ENCODE results near the gene XRCC5.
"Not testable (repeated sequence)": the region's sequence is repeated elsewhere in the genome, so short reads cannot be mapped to it uniquely, and the experiment has no call there.

Gene XRCC5

DNA sequence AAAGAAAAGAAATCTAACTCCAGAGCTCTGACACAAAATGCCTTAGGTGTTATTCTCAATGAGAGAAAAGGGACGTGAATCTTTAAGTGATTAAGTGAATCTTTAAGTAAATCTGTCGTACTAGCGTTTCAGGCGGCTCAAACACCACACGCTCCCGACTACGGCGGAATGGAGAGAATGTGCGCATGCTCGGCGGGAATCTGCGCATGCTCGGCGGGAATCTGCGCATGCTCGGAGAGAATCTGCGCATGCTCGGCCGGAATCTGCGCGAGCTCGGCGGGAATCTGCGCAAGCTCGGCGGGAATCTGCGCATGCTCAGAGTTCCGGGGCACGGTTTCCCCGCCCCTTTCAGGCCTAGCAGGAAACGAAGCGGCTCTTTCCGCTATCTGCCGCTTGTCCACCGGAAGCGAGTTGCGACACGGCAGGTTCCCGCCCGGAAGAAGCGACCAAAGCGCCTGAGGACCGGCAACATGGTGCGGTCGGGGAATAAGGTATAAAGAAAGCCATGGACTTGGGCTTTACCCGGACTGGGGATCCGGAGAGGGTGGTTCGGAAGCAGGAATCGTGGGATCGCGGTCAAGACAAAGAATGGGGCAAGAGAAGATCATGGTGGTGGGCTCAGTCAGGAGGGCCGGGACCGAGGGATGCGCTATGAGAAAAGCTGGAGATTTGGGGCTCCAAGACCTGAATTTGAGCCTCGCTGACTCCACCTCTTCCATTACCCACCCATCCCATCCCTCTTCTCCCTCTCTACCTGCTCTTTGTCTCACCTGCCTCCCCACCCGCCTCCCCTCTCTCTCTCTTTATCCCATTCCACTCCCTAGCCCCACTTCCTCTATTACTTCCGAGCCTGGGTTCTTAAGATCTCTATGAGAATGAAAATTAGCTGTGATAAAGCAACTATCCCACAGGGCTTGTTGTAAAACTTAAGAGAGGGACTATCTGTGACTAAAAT lies at the start of gene XRCC5:
TSS of gene XRCC5 (plus strand) at position 382 of the 955 bp plus-strand sequence. CDS start at position 471, 89 bp downstream.
- in situ Hi-C loops (cut with HindIII; ENCODE audit: low sequenced_read_pairs) = no loop called here

DNA sequence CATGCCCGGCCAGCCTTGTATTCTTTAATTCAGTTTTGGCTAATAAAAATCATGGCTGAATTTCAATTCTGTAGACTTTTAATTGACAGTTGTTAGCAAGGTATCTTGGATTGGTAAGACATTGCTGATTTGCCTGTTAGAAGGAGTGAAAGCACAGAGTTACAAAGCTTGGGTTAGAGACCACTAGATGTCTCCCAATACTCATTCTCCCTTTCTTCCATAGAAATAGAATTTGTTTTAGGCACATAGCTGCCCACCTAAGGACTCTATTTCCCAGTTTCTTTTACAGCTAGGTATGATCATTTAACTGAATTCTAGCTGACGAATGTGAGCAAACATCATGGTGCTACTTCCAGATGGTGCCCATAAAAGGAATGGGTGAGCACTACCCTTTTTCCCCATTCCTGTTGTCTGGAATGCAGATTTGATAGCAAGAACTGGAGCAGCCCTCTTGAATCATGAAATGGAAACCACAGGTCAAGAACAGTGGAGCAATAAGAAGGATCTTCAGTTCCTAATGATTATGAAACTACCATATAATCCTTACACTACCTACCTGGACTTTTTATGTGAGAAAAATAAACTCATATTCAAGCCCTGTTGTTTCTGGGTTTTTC lies 45.0 kb upstream of the XRCC5 start:
- in situ Hi-C loops (cut with HindIII; ENCODE audit: low sequenced_read_pairs) = no loop called here

DNA sequence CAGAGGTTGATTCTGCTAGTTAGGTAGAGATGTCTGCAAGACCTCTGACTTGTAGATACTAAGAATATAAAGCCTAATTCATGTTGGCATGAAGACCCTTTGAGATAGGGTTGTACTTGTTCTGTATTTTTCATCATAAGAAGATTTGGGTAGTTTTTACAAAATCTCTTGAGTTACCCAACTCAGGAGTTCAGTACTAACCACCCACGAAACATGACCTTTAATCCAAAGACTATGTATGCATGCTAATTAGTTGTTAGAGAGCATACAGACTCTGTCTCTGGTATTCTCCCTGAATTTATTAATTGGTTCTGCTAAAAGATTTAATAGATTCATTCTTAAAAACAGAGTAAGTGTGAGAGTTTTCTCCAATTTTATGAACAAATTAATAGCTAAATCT lies 44.5 kb upstream of the XRCC5 start:
- in situ Hi-C loops (cut with HindIII; ENCODE audit: low sequenced_read_pairs) = no loop called here

- in situ Hi-C loops (cut with HindIII; ENCODE audit: low sequenced_read_pairs) = no loop called here
Observed at GRCh38 chr2:216066230-216066629, 42.9 kb upstream of the XRCC5 start.

- in situ Hi-C loops (cut with HindIII; ENCODE audit: low sequenced_read_pairs) = no loop called here
Observed at GRCh38 chr2:216069028-216069427, 40.1 kb upstream of the XRCC5 start.

DNA sequence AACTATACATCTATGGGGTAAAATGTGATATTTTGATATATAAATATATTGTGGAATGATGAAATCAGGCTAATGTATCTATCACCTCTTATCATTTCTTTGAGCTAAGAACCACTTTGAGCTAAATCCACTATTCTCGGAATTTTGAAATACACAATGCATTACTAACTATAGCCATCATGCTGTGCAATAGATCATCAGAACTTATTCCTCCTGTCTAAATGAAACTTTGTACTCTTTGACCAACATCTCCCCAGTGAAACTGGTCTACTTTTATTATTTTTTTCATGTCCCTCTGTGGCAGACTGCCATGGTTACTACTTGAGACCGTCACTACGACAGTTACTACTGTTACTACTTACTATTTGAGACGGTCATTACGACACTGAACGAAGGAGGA lies 39.0 kb upstream of the XRCC5 start:
- in situ Hi-C loops (cut with HindIII; ENCODE audit: low sequenced_read_pairs) = no loop called here

GRCh38 chr2:216071111-216071851 lies 37.9 kb upstream of the XRCC5 start:
- in situ Hi-C loops (cut with HindIII; ENCODE audit: low sequenced_read_pairs) = no loop called here

DNA sequence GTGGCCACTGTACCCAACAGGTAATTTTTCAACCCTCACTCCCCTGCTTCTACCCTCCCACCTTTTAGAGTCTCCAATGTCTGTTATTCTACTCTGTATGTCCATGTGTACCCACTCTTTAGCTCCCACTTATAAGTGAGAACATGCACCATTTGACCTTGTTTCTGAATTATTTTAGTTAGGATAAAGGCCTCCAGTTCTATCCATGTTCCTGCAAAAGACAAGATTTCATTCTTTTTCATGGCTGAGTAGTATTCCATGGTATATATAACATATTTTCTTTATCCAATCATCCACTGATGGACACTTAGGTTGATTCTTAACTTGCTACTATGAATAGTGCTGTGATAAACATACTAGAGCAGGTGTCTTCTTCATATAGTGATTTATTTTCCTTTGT lies 36.7 kb upstream of the XRCC5 start:
- in situ Hi-C loops (cut with HindIII; ENCODE audit: low sequenced_read_pairs) = no loop called here

GRCh38 chr2:216073773-216074172 lies 35.4 kb upstream of the XRCC5 start:
- in situ Hi-C loops (cut with HindIII; ENCODE audit: low sequenced_read_pairs) = no loop called here

GRCh38 chr2:216074380-216074779 lies 34.8 kb upstream of the XRCC5 start:
- in situ Hi-C loops (cut with HindIII; ENCODE audit: low sequenced_read_pairs) = no loop called here

- in situ Hi-C loops (cut with HindIII; ENCODE audit: low sequenced_read_pairs) = no loop called here
Observed at GRCh38 chr2:216074794-216075193, 34.4 kb upstream of the XRCC5 start.

DNA sequence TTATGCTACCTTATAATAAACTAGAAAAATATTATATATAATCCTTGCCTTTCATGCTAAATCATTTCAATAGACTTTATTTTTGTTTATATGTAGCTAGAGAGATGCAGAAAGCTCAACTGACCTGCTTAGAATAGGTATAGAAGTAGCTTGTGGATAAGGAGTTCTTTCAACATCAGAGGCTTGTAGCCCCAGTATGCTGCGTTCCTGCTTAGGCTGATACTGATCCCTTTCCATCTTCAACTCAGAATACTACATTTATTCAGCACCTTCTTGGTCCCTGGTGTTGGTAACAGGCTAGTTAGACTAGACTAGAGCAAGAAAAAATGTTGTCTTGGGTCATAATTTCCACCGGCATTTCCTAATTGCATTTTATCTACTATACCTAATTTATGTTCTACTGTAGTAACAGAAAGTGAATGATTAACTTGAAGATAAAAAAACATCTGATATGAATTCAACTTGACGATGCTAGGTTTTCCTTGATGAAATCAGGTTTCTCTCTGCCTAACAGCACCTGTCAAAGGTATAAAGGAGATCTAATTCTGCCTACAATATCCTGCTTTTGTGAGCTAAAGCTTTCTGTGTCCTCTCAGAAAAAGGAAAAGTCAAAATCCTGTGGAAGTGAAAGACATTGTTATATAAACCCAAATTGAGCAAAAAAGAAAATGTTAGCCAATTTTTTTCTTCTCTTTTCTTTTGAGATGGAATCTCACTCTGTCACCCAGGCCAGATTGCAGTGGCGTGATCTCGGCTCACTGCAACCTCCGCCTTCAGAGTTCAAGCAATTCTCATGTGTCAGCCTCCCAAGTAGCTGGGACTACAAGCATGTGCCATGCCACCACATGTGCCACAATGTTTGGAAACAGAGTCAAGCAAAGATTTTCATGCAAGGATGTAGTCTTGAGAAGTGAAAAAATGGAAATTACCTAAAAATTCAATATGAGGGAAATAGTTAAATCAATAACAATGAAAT lies 33.4 kb upstream of the XRCC5 start:
- in situ Hi-C loops (cut with HindIII; ENCODE audit: low sequenced_read_pairs) = no loop called here

- in situ Hi-C loops (cut with HindIII; ENCODE audit: low sequenced_read_pairs) = no loop called here
Observed at GRCh38 chr2:216078776-216079175, 30.4 kb upstream of the XRCC5 start.

DNA sequence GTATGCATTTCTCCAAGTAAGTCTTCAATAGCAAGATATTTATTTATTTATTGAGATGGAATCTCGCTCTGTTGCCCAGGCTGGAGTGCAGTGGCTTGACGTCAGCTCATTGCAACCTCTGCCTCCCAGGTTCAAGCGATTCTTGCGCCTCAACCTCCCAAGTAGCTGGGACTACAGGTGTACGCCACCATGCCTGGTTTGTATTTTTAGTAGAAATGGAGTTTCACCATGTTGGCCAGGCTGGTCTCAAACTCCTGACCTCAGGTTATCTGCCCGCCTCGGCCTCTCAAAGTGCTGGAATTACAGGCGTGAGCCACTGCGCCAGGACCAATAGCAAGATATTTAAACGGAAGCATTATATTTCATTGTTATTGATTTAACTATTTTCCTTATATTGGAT lies 29.1 kb upstream of the XRCC5 start:
- in situ Hi-C loops (cut with HindIII; ENCODE audit: low sequenced_read_pairs) = not testable (repeated sequence)

DNA sequence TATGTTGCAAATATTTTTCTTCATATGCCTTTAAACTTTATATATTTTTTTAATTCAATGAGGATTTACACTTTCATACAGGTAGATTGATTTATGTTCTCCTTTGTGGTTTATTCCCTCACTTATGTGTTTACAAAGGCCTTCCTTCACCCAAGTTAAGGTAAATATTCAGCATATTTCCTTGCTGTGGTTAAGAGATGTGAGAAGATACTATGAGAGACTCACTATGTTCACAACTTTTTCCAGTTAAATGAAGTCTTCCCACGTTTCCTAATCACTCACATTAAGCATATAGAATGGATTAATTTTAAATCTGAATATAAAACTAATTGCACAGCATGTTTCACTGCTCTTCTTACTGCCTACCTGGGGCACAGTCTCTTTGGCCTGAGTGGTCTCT lies 28.1 kb upstream of the XRCC5 start:
- in situ Hi-C loops (cut with HindIII; ENCODE audit: low sequenced_read_pairs) = no loop called here

DNA sequence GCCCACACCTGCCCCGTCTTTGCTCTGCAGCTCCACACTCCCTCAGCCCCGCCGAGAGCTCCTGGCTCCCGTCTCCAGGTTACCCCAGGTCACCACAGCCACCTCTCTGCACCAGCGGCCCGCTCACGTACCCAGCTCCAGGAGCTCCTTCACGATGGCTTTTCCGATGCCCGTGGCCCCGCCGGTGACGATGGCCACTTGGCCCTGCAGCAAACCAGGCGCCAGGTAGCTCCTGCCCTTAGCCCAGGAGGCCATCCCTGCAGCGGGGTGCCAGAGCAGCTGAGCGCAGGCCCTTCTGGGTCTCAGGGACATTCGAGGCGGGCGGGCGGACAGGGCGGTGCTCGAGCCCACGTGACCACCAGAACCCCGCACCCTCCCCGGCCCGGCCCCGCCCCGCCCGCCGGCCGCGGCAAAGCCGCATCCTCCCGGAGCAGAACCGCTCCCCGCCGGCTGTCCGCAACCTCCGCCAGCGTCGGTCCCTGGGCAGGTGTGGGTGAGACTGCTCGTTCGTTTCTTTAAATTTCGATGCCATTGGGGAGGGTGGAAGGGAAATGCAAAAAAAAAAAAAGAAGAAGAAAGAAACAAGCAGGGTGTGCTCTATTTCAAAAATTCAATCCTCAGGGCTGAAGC lies 27.5 kb upstream of the XRCC5 start, which contains the start of the genes PECR and TMEM169:
TSS of gene PECR (minus strand) at position 323 of the 630 bp plus-strand sequence. CDS start at position 255, 68 bp downstream.
TSS of gene TMEM169 (plus strand) at position 433 of the 630 bp plus-strand sequence. CDS start 14,045 bp downstream, outside the sequence.
- in situ Hi-C loops (cut with HindIII; ENCODE audit: low sequenced_read_pairs) = no loop called here

DNA sequence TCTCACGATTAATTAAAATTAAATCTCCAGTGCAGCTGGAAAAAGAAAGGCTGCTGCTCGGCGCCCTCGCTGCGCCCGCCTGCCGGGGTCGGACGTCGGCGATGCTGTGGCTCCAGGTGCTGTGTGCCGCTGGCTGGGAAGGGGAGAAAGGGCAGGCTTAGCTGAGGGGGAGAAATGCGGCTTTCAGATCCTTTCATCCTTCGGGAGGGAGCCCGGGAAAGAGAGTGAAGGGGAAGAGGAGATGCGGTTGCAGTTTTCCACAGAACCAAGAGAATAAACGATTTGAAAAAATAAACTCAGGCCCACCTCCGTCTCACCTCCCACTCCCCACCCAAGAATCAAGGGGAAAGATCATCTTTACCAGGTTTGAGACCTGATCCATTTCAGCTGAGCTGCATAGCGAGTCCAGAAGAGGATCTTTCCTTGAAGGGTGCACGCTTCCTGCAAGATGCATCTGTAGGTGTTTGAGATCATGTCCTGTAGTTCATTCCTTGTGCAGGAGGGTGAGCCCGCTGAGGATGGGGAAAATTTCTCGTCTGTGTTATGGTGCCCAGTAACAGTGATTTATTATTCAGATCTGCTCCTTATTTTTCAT lies 26.9 kb upstream of the XRCC5 start:
- in situ Hi-C loops (cut with HindIII; ENCODE audit: low sequenced_read_pairs) = no loop called here

DNA sequence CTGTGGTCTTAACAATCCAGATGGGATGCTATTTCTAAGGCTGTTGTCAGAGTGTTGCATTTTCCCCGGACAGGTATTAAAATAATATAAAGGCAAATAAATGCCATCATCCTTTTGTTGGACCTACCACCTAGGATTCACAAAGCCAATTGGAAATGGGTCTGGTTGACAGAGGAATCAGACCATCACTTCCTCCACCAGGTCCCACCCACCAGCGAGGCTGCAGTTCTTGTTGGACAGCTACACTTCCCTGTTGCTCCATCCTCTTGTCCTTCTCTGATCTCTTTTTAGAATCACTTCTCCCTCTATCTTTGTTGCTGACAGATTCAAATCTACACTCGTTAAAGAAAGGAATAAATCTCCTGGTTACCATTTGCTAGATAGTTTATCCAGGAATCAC lies 26.3 kb upstream of the XRCC5 start:
- in situ Hi-C loops (cut with HindIII; ENCODE audit: low sequenced_read_pairs) = no loop called here

Data from DLD1 (cell line).